Ectodermal cell (in vitro differentiated cells): Measurements from ENCODE around the gene FBXL13.

Source experiments
- H3K27ac ChIP-seq: 2 replicates; pipeline ENCODE4 v1.7.0; 2013; ENCODE audit warnings: mild to moderate bottlenecking, low read depth, low read length; ENCODE audit not compliant: insufficient read depth, poor library complexity, severe bottlenecking
- H3K27me3 ChIP-seq: 2 replicates; pipeline ENCODE4 v1.7.0; 2013; ENCODE audit warnings: mild to moderate bottlenecking, low read length; ENCODE audit not compliant: insufficient read depth, control insufficient read depth, poor library complexity, severe bottlenecking
- H3K36me3 ChIP-seq: one replicate; pipeline ENCODE4 v1.7.0; 2013; ENCODE audit warnings: low read length; ENCODE audit not compliant: control insufficient read depth, insufficient read depth
- H3K4me1 ChIP-seq: one replicate; pipeline ENCODE4 v1.7.0; 2013; ENCODE audit warnings: low read length; ENCODE audit not compliant: control insufficient read depth, insufficient read depth
- H3K4me3 ChIP-seq: 2 replicates; pipeline ENCODE4 v1.7.0; 2013; ENCODE audit warnings: low read depth, low read length, control low read depth; ENCODE audit not compliant: insufficient read depth
- H3K9me3 ChIP-seq: 2 replicates; pipeline ENCODE4 v1.7.0; 2013; ENCODE audit warnings: mild to moderate bottlenecking, low read length, moderate library complexity; ENCODE audit not compliant: control insufficient read depth
- WGBS, 2 experiments: methylation state at CpG; one replicate each; pipeline ENCODE4 v1.1.7; 2013; ENCODE audit warnings: missing lambda C conversion rate in 2 of 2; 5-methylcytosine and 5-hydroxymethylcytosine counted together

Gene FBXL13

DNA sequence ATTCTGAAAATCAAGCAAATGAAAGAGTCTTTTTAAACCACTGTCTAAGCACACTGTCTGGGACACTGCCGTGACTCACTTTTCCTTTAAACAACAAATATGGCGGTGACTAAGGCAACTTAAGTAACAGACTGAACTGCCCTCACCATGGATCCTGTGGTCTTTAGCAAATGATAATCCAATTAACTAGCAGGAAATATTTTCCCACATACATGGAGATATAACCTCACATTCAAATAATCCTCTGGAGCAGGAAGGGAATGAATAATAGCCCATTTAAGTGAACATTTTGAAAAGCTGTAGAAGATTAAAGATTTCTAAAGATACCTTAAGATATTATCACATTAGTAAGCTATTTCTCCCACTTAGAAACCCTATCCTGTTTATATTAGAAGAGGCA, 202.1 kb downstream of the FBXL13 start:
- no peak overlapping the region for H3K27ac ChIP-seq
- H3K4me1 ChIP-seq: no peaks in the 10 kb centered on the region
- 96% methylated on average over 2 of the region's 2 CpGs for WGBS, 2 experiments
- no peak overlapping the region for H3K4me3 ChIP-seq
- H3K36me3 ChIP-seq: no peaks in the 10 kb centered on the region
- H3K27me3 ChIP-seq: no peaks in the 10 kb centered on the region
- no peaks in the 10 kb centered on the region for H3K9me3 ChIP-seq

DNA sequence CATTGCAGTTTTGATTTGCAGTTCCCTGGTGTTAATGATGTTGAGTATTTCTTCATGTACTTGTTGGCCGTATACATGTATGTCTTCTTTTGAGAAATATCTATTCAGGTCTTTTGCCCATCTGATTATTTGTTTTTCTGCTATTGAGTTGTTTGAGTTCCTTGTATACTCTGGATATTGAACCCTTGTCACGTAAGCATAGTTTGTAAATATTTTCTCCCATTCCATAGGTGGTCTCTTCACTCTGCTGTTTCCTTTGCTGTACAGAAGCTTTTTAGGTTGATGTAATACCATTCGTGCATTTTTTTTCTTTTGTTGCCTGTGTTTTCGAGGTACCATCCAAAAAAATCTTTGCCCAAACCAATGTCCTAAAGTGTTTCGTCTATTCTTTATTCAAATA, 205.4 kb downstream of the FBXL13 start:
- 94 to 97% methylated on average over 5 of the region's 5 CpGs for WGBS, 2 experiments
- no peak overlapping the region for H3K4me3 ChIP-seq
- no peaks in the 10 kb centered on the region for H3K4me1 ChIP-seq
- no peaks in the 10 kb centered on the region for H3K27me3 ChIP-seq
- no peak overlapping the region for H3K27ac ChIP-seq
- no peaks in the 10 kb centered on the region for H3K36me3 ChIP-seq
- no peaks in the 10 kb centered on the region for H3K9me3 ChIP-seq

DNA sequence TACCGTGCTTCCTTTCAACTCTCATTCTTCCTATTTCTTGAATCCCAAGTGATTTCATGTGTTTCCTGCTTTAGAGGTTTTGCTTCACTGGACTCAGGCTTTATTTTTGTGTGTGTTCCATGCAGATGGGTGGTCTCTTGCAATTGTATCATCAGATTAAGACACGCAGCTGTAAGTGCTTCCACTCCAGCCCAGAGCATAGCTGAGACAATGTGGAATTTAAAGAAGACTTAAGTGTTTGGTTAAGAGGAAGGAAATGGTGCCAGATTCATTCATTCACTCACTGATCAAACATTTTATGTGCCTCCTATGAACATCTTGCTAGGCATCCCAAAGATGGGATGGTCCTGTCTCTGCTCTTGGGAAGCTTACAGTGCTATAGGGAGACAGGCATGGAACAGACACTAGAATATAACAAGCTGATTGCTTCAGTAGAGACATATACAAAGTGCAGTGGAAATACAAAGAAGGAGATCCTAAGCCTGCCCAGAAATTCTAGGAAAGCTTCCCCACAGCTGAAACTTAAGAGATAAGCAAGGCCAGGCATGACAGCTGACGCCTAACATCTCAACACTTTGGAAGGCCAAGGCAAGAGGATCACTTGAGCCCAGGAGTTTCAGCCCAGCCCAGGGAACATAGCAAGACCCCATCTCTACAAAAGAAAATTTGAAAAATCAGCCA, 207.9 kb downstream of the FBXL13 start:
- no peaks in the 10 kb centered on the region for H3K9me3 ChIP-seq
- no peaks in the 10 kb centered on the region for H3K36me3 ChIP-seq
- no peaks in the 10 kb centered on the region for H3K4me1 ChIP-seq
- H3K27ac ChIP-seq: no peak overlapping the region
- H3K4me3 ChIP-seq: no peak overlapping the region
- WGBS, 2 experiments: 92 to 95% methylated on average over 3 of the region's 3 CpGs
- H3K27me3 ChIP-seq: no peaks in the 10 kb centered on the region

DNA sequence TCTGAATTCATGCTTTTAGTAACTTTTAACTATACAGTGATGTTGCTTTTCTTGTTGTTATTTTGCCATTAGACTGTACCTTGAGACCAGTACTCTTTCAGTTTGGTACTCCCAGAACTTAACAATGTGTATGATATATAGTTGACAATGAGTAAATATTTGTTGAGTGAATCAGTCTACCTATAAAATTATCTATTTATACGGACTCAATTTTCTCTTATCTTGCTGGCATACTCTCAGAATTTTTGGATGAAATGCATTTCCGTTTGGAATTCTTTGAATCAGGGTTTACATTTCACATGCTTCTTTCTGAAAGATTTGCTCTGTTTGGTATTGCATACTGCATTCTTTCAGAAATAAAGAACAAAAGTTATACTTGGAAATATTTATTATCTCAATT, 209.6 kb downstream of the FBXL13 start:
- no peaks in the 10 kb centered on the region for H3K9me3 ChIP-seq
- no peaks in the 10 kb centered on the region for H3K4me1 ChIP-seq
- H3K27ac ChIP-seq: no peak overlapping the region
- WGBS, 2 experiments: 88 to 100% methylated on average over 2 of the region's 2 CpGs
- H3K4me3 ChIP-seq: no peak overlapping the region
- H3K36me3 ChIP-seq: no peaks in the 10 kb centered on the region
- no peaks in the 10 kb centered on the region for H3K27me3 ChIP-seq

DNA sequence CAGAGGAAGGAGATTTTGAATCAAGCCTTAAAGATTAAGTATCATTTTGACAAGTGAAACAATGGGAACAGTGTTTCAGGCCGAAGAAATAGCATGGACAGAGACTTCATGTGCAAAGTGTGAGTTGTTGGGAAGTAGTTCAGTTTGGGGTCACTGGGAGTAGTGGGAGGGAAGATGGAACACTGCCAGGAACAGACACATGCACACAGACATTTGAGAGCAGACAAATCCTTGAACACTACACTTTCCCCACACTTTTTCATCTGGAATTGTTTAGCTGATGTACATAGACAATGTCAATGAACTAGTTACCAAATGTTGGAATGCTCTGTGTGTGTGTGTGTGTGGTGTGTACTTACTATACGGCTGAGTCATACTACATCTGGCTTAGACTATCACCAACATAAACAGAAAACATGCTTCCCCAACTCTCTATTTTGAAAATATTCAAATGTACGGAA, 214.2 kb downstream of the FBXL13 start:
- H3K4me3 ChIP-seq: no peak overlapping the region
- H3K27me3 ChIP-seq: no peaks in the 10 kb centered on the region
- no peaks in the 10 kb centered on the region for H3K4me1 ChIP-seq
- no peaks in the 10 kb centered on the region for H3K36me3 ChIP-seq
- 91 to 92% methylated on average over 1 of the region's 3 CpGs for WGBS, 2 experiments
- no peaks in the 10 kb centered on the region for H3K9me3 ChIP-seq
- no peak overlapping the region for H3K27ac ChIP-seq

DNA sequence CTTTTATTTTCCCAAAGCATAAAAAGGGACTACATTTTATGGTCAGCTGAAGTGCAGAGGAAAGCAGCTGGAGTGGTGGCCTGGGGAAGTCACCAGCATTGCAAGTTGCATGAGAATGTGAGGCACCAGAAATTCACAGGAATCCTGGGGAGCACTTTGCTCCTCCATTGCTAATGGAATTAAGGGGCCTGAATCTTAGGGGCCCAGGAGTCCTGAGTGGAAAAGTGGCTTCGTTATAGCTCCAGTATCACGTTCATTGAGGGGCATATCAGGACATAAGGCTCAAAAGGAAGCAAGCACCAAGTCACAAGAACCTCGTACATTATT, 214.8 kb downstream of the FBXL13 start:
- no peaks in the 10 kb centered on the region for H3K36me3 ChIP-seq
- no peaks in the 10 kb centered on the region for H3K27me3 ChIP-seq
- H3K9me3 ChIP-seq: no peaks in the 10 kb centered on the region
- H3K4me1 ChIP-seq: no peaks in the 10 kb centered on the region
- H3K4me3 ChIP-seq: no peak overlapping the region
- WGBS, 2 experiments: 89 to 94% methylated on average over 3 of the region's 3 CpGs
- no peak overlapping the region for H3K27ac ChIP-seq

DNA sequence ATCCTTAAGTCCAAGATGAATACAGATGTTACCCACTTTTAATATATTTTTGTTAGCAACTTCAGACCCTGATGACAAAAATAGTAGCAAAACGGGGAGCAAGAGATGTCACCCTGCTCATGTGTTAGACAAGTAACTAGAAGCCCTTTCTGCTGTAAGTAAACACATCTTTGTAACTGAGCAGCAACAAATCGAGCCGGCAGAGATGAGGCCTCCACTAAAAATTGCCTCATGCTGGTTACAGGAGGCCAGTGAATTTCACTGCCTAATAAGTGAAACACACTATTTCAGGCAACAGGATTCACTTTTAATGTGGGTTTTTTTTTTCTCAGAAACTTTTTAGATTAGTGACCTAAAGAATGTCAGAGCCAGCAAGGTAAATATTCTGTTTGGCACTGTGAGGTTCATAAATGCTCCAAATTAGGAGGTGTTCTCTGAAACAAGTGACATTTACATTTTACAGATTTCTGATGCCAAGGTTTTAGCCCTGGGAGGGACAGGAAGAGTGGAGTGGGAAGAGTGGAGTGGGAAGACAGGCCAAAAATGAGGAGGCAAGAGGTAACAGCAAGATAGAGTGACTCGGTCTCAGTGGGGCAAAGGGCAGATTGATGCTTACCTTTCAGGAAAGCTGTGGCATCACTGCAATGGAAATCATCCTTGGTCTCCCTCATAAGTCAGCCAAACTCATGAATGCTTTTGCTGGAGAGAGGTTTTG, 215.4 kb downstream of the FBXL13 start:
- Histone ChIP-seq H3K9me3 (no peaks in the 10 kb centered on the region), H3K4me1 (no peaks in the 10 kb centered on the region), H3K27me3 (no peaks in the 10 kb centered on the region), H3K4me3 (no peak overlapping the region), H3K27ac (no peak overlapping the region), H3K36me3 (no peaks in the 10 kb centered on the region)
- 86% methylated on average over 4 of the region's 4 CpGs for WGBS, 2 experiments

DNA sequence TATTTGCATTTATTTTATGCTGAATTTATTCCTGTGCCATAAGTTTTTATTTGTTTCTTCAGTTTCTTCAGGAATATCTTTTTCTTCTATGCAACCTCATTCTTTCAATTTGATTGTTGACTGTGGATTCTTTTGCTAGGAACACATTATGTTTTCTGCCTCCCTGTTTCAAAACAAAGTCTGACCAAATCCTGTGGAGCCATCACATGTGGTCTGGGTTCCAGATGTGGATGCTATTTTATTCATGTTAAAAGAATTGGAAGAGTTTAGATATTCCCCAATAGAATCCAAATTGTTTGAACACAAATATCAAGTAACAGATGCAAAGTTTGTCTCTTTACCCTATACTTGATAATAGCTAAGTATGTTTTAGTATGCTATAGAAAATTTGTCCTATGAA, 218.6 kb downstream of the FBXL13 start:
- Histone ChIP-seq H3K4me3 (no peak overlapping the region), H3K9me3 (no peaks in the 10 kb centered on the region), H3K36me3 (no peaks in the 10 kb centered on the region), H3K27ac (no peak overlapping the region), H3K27me3 (no peaks in the 10 kb centered on the region), H3K4me1 (no peaks in the 10 kb centered on the region)

DNA sequence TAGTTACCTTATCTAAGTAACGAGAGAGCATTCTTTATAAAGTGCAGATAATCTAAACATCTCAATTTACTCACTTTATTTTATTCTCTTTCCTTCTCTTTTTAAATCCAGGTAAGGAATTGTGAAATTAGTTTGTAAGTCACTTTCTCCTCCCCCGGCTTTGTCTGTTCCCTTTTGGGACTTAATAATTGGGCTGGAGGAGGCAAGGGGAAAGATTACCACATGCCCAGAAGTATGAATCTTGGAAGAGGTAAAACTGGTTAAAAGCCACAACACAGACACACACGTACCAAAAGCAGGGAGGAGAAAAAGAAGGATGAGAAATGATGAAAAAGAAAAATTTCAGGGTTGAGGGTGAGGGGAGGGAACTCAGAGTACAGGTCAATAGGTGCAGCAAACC, 225.1 kb downstream of the FBXL13 start:
- WGBS, 2 experiments: 80 to 95% methylated on average over 2 to 3 of the region's 3 CpGs
- H3K4me3 ChIP-seq: no peak overlapping the region
- H3K36me3 ChIP-seq: no peaks in the 10 kb centered on the region
- H3K27ac ChIP-seq: no peak overlapping the region
- no peaks in the 10 kb centered on the region for H3K27me3 ChIP-seq
- H3K4me1 ChIP-seq: no peaks in the 10 kb centered on the region
- H3K9me3 ChIP-seq: no peaks in the 10 kb centered on the region

DNA sequence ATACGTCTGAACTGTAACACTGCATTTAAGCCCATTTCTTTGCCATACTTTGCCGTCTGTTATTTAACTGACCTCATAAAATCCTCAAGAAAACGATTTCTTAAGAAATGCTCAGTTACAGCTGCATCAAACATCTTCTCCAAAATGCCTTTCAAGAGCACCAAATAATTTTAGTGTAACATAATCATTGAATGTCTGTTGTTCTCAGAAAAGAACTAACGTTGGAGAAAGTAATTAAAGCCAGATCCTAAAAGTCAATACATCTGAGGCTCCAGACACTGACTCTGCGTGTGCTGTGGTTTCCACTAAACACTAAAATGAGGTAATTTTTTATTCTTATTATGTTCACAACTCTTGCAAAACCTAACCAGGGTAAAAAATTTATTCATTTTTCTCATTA, 225.5 kb downstream of the FBXL13 start:
- WGBS, 2 experiments: 94 to 99% methylated on average over 4 to 5 of the region's 5 CpGs
- Histone ChIP-seq H3K27ac (no peak overlapping the region), H3K9me3 (no peaks in the 10 kb centered on the region), H3K4me1 (no peaks in the 10 kb centered on the region), H3K36me3 (no peaks in the 10 kb centered on the region), H3K4me3 (no peak overlapping the region), H3K27me3 (no peaks in the 10 kb centered on the region)
